GM21825 (cell line): ENCODE results near the gene DYSF.

Source experiments
- ATAC-seq: cut with Tn5 transposase; IDR thresholded peaks from one replicate; pipeline ENCODE4 v1.9.1; 2021; ENCODE audit warnings: mild to moderate bottlenecking, moderate library complexity; ENCODE audit not compliant: unreplicated experiment

DYSF gene

GRCh38 chr2:71611247-71611646 lies 157.9 kb downstream of the DYSF start:
- no peak for ATAC-seq

- ATAC-seq, result no peak
These were observed 158.6 kb downstream of the DYSF start for GRCh38 chr2:71611781-71612527.

GRCh38 chr2:71612581-71613402 lies 159.4 kb downstream of the DYSF start:
- ATAC-seq, result no peak

- ATAC-seq, result no peak
These were observed 160.1 kb downstream of the DYSF start for GRCh38 chr2:71613403-71613952.

DNA sequence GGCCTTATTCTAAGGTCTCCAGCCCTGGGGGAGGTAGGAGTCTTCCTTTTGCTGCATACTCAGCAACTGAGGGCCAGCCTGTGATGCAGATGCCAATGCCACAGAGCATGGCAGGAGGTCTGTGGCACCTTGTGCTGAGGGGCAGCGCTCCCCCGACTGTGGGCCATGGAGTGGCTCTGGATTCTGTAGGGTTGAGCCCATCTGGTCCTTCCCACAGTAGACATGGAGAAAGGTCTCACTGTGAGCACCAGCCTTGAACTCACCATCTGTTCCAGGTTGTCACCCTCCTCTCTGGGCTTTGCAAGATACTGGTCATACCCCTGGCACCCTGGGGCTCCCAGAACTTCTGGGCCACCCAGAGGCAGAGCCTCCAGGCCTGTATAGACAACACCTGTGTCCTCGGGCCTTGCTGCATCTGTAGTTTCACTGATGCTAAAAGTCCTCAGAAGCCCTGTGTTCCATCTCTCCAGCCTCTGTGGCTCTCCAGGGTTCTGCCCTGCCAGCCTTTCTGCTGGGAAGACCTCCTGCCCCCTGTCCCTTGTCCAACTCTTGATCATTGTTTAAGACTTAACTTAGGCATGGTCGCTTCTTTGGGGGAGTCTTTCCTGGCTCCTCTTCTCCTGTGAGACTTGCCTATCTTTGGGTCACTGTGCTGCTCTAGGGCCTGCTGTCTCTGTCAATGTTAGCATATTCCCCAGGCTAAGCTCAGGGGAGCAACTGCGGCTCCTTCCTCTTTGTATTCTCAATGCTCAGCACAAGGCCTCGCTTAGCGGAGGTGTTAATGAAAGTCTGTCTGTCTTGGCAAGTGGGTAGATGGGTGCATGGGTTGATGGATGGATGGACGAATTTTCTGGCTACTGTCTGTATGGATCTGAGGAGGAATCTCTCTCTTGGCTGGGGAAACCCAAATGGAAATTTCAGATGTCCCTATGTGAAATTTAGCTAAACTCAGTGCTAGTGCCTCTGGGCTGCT lies 160.9 kb downstream of the DYSF start:
- ATAC-seq, result no peak

GRCh38 chr2:71614976-71615766 lies 161.8 kb downstream of the DYSF start:
- ATAC-seq, result no peak

DNA sequence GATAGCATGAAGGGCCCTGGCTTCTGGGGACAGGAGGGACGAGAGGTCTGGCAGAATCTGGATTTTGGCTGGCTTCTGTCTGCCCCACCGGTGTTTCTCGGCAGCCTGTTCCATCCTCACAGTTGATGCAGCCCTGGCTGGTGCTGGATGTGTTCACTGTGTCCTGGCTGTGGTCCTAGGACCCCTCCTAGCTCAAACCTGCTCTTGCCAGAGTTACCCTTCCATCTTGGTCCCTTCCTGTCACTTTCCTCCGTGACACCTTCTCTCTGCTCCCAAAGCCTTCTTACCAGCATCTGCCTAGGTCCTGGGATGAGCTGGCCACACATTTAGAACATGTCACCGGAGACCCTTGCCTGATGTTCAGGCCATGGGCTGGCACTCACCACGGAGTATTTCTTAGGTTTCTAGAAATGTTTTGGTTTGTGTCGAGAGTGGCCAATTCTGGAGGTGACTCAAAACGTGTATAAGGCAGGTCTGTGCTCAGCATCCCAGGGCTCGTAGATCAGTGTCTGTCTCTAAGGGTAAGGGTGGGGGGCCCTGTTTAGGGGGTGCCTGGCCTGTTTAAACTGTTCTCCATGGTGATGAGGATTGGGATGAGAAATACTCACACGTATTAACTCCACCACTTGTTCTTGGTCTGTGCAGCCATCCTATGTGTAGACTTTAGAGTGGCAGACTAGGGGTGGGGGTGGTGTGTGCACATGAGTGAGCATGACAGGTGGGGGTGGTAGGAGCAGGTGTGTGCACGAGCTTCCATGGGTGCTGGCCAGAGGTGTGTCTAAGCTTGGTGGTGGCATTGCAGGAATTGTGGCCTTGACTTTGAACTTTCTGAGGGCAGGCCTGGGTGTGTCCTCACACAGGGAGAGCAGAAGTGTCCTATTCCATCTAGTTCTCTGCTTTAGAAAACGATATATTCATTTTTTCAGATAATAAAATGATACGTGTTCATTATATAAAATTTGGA lies 162.7 kb downstream of the DYSF start:
- no peak for ATAC-seq

DNA sequence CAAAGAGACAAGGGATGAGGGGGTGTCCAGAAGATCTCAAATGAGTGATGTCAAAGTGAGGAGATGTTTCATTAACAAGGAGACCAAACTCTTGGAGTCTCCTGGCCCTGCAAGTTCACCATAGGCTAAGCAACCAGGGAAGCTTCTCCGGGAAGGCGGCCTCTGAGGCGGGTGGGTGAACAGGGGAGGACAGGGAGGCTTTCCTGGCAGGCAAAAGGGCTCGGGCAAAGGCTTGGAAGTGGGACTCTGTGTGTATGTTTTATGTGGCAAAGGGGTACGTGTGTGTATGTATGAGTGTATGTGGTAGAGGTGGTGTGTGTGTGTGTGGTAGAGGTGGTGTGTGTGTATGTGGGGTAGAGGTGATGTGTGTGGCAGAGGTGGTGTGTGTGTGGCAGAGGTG lies 163.9 kb downstream of the DYSF start:
- ATAC-seq, result no peak

- no peak for ATAC-seq
These were observed 165.2 kb downstream of the DYSF start for GRCh38 chr2:71618327-71619113.

DNA sequence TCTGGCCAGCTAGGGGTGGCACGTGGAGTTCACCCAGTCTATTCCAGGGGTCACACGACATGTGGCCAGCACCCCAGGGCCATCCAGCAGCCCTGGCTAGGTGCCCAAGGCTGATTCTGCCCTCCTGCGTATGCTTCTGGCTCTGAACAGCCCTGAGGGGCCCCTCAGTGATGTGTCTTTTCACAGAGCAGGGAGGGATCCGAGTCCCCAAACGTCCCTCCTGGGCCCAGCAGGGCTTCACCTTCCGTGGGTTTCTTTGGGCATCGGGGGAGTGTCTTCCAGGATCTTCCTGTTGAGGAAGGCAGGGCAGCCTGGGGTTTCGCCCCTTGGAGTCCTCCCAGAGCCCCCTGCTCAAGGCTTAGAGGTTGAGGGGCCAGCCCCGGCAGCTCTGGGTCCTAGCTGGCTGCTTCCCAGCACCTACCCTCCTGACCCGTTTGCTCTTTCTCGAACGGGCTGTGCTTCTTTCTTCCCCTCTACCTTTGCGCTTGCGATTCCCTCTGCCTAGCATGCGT lies 165.9 kb downstream of the DYSF start:
- ATAC-seq, result no peak

- no peak for ATAC-seq
These were observed 166.8 kb downstream of the DYSF start for GRCh38 chr2:71620116-71620515.

- ATAC-seq, result no peak
These were observed 167.5 kb downstream of the DYSF start for GRCh38 chr2:71620851-71621251.

- ATAC-seq, result no peak
These were observed 175.9 kb downstream of the DYSF start for GRCh38 chr2:71629273-71629672.

DNA sequence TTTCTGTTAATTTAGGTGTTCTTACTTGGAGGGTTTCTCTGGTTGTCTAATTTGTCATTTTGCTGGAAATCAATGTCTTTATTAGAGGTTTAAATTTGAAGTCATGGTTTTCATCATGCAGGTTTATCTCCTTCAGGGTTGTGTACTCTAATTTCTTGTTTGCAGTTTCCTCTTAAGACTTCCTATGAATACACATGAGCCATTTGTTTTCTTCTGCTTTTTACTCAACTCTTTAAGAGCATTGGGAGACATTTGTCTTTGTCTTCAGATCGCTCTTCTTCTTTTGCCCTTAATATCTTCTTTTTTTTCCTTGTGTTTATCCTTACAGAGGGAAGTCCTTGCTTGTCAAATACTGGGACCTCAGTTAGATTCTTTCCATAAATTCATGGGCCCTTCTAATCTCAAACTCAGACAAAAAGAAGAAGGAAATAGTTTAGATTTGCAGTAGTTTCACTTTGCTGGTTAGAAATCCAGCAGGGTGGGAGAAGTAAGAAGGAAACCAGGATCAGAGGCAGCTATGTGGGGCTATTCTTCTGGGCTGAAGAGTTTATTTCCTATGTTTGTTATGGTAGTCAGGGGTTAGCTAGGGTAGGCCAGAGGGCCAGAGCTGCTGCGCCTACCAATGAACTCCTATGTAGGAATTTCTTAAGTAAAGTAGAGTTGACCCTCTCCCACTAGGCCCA lies 176.6 kb downstream of the DYSF start:
- ATAC-seq, result no peak

DNA sequence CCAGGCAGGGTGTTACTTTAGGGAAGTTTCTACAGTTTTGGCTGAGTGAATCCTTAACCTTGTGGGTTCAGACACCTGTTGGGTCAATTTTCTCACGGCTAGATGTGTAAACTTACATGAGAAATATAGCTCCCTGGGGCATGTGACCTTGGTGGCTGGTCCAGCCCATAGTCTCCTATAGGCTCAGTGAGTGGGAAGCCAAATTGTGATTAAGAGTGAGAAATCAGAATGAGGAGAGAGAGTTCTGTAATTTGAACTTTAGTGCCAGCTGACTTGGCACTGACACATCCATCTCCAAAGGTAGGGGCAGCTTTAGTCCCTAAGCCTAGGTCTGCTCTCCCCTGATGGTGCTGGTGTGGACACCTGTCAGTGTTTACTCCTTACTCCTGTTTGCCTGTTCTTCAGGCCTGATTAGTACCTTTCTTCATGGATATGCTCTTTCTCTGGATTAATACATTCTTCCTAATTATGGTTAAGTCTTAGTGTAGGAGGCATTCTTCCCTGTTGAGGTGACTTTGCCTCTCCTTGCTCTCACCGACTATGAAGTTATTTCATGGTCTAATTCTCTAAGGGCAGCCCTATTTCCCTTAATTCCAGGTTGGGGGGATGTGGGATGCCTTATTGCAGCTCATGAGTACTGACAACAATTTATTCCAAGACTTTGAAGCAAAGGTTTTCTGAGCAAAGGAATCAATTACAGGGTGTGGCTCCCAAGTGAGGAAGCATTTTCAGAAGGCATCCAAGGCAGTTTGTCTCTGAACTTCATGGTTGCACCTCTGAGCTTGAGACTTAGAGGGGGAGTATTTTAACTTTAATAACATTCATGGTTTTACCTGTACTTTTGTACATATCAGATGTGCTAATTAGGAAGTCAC lies 177.3 kb downstream of the DYSF start:
- no peak for ATAC-seq

DNA sequence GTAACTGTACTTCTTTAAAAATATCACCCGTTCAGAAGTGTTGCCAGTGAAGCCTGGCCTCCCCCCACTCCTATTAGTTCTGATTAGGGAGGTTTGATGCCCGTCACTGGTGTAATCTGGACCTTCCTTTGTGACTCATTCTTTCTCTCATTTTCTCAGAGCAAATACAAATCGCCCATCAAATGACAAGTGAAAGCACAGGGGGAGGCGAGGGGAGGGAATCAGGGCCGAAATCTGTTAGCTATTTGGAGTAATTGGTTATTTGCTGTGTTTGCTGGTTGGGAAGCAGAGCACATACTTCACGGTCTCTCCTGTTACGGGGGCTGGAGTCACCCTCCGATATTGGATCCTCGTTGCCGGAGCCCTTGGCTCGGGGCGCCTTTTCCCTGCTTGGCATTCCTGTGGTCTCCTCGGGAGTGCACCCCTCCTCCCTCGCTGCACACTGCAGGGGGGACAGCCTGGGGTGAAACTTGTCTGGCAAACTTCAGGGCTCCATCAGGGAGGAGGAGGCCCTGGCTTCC lies 178.1 kb downstream of the DYSF start:
- ATAC-seq, result no peak
